HG02938 (cell line): ENCODE data around the gene ANGPT4.

Source experiments
- ATAC-seq: cut with Tn5 transposase; IDR thresholded peaks from one replicate; pipeline ENCODE4 v1.9.1; 2021; ENCODE audit warnings: mild to moderate bottlenecking, moderate library complexity; ENCODE audit not compliant: unreplicated experiment

ANGPT4 gene

DNA sequence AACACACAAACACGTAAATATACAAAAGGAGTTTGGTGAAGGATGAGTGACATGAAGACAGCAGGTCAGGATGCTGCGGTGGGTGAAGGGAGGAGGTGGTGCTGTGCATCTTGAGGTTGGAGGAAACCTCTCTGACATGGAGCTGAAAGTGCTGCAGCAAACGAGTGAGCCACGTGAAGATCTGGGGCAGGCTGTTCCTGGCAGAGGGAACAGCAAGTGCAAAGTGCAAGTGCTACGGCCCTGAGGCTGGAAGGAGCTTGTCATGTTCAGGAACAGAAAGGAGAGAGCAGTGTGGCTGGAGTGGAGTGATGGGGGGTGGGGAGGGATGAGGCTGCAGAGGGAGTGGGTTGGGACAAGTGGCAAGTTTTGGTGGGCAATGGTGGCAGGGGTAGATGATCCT lies 24.8 kb upstream of the ANGPT4 start:
- no peak for ATAC-seq

DNA sequence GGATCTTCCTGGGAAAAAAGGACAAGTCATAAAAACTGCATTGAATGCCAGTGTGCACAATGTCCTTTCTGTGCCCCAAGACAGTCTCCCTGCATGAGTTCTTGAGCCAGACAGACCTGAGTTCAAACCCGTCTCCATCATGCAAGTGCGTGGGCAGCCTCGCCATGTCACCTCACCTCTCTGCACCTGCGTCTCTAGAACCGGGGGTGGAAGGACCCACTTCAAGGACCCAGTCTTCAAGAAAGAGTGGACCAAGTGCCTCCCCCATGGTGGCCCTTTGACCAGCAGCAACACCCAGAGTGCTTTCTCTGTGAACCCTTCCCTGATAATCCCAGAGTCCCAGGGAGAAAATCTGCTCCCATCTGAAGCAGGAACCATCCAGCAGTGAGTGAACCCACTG lies 23.5 kb upstream of the ANGPT4 start:
- no peak for ATAC-seq

DNA sequence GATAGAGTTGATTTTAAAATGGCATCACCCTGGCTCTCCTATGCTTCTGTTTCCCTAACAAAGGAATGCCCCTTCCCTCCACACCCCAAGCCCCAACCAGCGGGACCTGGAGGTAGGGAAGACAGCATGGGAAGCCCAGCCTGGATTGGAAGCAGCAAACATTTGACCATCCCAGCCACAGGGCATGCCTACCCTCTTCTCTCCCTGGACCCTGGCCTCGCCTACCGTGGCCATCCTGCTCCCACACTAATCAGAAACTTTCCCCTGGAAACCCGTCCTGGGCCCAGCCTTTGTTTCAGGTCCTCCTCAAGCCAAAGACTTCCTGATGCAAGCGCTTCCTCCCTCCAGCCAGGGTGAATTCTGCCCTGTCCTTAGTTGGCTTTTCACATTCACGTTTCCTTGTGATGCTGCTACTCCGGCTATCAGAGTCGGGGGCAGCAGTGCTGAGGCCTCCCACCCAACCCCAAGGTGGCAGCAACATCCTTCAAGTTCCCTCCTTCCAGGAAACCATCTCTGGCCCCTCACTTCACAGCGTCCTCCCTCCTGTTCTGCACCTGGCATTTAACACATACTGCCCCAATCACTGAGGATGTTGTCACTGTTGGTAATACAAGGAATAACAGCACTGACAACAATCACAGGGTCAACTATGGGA lies 18.2 kb upstream of the ANGPT4 start:
- no peak for ATAC-seq

DNA sequence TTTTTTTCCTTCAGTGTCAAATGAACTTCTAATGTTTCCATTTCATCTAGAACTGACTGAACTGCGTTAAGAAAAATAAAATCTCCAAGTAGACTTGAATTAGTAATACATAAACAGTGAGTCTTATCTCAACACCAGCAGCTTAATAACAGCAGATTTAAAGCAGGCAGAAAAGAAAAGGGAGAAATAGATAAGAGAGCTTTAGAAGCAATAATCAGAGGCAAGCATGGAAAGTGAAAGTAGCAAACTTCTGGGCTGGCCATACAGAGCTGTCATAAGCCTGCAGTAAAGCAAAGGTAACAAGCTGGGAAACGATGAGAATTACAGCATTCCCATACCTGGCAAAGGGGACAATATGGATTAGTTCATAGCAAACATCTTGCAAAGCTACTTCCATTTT lies 16.9 kb upstream of the ANGPT4 start:
- ATAC-seq, result no peak

DNA sequence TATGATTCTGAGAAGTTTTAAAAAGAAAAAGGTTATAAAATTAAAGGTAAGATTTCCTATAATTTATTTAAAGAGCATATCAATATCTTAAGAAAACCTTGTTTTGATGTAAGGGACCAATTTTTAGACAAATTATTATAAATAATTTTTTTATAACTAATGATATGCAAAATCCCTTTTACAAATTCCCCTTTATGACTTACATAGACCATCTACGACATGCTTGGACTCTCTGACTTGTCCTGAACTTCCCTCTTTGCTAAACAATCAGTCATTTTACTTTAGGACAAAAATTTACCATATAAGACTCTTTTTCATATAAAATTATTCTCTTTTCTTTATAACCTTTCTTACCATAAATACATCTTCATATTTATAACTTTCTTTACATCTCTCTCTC lies 15.3 kb upstream of the ANGPT4 start:
- ATAC-seq, result no peak

DNA sequence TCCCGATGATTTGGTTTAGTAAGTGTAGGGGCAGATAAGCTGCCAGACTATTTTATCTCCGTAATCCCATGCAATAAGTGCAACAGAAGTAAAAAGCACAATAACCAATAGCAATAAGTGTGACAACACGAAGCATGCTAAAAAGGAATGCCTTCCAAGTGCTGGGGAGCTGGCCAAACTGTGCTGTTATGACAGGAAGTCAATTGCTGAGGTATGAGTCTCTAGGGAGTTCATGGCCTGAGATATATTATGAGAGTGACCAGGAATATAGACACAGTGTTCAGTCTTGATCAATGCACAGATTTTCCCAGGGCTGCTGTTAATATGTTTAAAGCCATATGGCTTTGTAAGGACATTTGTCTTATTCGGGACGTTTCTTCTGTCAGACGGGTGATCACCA lies 10.5 kb upstream of the ANGPT4 start:
- no peak for ATAC-seq

DNA sequence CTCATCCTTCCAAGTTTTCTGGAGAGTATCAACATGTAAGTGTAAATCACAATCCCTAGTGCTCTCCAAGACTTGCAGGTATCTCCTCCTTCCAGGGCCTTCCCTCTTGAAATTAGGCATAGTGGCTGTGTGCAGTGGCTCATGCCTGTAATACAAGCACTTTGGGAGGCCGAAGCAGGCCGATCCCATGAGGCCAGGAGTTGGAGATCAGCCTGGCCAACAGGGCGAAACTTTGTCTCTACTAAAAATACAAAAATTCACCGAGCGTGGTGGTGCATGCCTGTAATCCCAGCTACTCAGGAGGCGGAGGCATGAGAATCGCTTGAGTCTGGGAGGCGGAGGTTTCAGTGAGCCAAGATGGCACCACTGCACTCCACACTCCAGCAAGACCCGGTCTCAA lies 9.4 kb upstream of the ANGPT4 start:
- ATAC-seq, result no peak

DNA sequence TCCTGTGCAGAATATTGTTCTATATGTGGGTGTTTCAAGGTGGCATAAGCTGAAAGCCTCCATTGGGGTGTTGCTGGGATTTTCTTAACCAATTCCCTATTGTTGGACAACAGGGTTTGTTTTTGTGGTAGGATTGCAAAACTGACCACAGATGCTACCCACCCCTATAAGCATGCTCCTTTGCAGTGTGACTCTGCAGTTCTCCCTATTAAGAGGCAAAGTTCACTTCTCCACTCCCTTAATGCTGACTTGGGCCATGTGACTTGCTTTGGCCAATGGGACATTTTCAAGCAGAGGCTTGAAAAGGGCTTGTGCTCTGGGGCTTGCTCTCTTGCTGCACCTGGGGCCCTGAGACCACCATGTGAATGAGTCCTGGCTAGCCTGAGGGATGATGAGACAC lies 8.5 kb upstream of the ANGPT4 start:
- ATAC-seq, result no peak

DNA sequence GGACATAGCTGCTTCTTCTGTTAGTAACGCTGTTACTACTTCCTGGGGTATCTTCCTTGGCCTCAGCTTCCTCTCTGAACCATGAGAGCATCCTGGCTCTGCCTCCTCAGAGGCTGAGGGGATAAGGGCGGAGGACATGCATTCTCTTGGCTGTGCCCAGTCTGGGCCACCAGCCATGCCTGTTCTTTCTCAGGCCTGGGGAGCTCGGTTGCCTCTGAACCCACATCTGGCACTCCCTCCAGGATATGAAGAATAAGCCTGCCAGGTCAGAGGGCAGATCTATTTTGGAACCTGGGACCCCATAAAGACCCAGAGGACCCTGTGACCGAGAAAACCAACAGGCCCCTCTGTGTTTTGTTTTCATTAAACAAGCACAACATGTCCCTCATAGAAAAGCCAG lies 6.6 kb upstream of the ANGPT4 start:
- ATAC-seq, result no peak

DNA sequence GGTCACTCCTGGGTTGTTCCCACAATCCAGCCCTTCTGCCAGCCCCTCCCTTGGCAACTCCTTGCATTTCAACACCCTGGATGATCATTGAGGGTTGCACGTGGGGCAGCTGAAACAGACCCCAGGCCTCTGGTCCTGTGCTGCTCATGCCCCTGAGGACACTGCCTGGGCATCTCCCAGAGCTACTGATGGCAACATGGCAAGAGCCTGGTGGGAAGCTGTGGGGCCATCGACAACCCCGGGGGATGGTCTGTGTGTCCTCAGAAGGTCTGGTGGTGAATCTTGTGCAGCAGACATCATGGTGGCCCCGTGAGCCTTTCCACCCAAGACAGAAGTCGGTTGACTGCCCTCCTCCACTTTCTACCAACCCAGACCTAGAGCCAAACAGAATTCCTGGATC lies 4.9 kb upstream of the ANGPT4 start:
- no peak for ATAC-seq

DNA sequence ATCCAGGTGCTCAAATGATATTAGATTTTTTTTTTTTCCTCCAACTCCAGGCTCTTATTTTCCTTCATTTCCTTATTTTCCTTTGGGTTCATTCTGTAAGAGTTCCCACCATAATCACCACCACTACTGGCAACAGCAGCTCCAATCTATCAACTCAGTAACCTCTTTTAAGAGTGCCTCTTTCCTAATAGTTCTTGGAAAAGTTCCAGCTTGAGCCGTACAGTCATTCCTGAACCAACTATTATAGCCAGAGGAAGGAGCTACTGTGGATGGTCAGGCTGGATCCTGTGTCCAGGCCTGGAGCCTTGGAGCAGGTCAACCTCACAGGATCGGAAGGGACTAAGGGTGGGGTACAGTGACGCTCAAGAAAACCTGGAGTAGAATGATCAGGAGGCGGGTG lies 4.2 kb upstream of the ANGPT4 start:
- no peak for ATAC-seq

DNA sequence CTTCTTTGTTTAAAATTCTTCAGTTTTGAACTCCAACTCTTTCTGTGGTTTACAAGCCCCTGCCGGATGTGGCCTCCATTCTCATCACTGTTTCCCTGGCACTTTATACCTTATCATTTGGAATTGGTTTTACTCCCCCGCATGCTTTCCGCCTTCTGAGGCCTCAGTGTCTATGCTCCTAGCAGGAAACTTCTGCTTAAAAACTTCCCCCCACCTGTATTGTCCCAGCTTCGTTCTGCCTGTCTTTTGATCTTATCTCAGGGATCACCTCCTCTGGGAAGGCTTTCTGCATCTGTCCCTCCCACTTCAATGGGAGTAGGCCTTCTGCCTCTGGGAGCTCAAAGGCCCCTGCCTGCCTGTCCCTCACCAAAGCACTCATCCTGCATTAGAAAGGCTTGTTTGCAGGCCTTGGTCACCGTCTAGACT lies 3.4 kb upstream of the ANGPT4 start:
- ATAC-seq, result no peak

DNA sequence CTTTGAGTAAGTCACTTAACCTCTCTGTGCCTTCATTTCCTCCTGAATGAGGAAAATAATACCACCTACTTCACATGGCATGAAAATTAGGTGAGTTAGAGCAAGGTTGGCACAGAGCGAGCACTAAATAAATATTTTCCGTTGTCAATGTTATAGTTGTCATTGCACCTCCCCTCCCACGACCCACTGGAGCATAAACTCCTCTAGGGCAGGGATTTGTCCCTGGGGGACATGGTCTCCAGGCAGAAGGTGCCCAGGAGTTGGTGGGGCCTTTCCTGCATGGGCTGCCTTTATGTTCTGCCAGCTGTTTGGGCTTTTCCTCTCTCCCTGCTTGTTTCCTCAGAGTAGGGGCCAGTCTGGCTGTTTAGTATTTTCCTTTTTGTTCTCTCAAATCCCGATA lies 1.3 kb upstream of the ANGPT4 start:
- no peak for ATAC-seq

DNA sequence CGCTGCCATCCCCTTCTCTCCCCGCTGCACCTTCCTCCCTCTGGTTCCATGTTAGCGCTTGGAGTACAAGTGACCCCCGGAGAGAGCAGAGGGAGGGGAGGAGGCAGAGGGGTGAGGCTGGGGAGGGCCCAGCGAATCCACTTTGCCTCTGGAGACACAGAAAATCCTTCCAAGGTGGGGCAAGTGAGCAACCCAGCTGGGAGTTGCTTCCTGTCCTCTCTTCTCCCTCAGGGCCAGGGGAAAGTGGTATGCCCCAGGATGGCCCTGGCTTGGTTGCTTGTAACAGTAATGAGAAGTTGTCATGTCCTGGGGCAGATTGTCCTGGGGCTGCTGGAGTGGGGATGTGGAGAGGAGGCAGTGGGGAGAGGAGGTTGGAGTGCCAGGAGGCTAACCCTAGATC lies 691 bp upstream of the ANGPT4 start:
- ATAC-seq, result no peak

DNA sequence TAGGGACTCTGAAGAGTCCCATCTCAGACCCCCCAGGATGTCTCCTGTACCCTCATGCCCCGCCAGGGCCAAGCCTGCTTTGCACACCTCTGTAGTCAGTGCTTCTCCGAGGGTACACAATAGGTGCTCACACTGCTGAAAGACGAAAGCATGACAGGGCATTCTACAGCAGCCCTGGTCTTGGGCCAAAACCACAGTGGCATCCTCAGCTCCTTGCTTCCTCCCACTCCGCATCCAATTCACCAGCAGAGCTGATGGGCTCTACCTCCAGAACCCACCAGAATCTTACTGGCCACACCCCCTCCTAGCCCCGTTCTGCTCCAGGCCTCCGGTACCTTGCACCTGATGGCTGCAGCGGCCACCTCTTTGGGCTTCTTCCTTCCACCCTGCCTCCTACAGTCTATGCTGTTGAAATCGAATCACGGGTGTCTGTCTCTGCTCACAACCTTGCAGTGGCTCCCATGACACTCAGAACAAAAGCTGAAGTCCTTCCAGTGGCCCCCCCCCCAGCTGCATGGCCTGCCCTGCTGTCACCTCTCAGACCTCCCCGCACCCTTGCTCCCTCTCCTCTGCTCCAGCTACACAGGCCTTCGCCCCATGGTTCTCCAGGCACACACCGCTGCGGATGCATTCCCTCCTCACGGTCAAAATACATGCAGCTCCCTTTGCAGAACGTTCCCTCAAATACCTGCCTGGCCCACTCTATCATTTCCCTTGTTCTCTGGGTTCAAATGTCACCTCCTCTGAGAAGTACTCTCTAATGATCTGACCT lies 1.2 kb downstream of the ANGPT4 start:
- ATAC-seq, result no peak

DNA sequence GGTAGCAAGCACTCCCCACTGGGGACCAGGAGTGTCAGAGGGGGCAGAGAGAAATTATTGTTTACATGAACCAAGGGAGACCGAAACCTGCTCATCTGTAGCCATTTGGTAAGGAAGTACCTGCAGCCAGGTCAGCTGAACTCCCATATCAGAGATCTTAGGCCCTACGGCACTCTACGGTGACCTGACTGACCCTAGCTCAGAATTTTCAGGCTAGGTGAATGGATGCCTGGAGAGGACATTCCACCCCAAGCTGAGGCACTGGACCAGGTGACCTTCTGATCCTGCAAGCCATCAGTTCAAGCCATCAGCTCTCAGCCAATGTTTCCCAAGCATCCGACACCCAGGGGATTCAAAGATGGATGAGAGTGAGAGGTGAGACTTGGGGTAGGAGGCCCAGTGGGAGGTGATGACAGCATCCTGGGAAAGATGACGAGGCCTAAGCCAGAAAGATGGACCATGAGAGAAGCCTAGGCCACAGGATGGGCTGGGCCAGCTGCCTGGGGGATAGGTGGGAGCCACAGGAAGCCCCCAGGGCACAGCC lies 2.8 kb downstream of the ANGPT4 start:
- ATAC-seq, result no peak

DNA sequence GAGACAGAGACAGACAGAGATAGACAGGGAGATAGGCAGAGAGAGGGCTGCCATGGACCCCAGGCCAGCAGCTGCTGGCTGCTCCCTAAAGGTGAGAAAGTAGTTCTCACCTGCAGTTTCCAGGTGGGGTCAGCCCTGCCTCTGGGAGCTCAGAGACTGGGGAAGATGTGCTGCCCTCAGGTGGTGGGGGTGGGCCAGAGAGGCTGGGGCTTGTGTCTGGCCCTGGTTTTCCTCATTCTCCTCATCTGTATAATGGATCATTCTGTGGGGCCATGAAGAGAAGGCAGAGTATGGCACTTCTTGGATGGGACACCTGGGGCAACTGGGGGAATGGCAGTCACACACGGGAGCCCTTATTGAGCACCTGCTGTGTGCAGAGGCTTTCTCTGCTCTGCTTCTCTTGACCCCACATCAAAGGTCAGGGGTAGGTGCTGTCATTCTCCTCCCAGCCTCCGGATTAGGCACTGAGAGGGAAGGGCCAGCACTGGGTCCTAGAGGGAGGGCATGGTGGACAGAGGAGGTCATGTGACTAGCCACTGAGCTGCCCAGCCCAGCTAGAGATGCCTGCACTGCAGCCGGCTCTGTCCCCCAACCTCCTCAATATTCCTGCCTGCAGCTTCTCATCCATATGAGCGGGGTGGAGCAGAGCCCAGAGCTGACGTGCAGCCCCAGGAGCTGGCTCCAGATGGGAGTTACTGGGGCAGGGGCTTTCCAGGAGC lies 4.1 kb downstream of the ANGPT4 start:
- ATAC-seq, result no peak

DNA sequence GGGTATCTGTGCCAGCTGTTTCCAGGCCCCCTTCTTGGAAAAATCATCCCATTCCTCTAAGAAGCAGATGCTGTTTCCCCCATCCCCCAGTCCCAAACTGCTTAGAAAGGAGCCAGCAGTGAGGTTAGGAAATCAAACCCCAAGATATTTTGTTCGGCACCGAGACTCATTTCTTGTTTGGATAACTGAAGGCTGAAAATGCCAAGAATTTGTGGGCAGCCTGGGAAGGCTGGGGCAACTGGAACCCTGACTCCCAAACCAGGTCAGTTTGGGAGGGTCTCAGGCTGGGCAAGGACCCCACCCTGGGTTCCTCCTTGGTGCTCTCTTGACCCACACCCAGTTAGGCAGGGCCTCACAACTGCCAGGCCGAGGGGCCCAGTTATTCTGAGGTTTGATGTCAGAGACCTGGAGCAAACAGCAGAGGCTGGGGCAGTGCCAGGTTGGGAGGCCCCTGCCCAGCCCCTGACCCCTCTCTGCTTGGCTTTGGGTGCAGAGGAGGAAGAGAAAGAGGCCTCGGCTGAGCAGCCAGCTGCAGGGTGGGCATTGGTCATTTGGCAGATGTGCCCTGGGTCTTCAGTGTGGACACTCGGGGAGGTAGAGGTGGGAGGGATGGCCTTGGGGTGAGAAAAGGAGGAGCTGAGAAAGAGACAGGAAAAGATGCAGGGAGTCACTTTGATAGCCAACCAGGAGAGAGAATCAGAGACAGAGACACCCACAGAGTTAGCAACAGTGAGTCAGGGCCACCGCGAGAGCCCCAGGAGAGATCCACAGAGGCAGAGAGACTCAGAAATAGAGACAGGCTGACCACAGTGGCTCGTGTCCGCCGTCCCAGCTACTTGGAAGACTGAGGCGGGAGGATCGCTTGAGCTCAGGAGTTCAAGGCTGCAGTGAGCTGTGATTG lies 5.0 kb downstream of the ANGPT4 start:
- no peak for ATAC-seq

DNA sequence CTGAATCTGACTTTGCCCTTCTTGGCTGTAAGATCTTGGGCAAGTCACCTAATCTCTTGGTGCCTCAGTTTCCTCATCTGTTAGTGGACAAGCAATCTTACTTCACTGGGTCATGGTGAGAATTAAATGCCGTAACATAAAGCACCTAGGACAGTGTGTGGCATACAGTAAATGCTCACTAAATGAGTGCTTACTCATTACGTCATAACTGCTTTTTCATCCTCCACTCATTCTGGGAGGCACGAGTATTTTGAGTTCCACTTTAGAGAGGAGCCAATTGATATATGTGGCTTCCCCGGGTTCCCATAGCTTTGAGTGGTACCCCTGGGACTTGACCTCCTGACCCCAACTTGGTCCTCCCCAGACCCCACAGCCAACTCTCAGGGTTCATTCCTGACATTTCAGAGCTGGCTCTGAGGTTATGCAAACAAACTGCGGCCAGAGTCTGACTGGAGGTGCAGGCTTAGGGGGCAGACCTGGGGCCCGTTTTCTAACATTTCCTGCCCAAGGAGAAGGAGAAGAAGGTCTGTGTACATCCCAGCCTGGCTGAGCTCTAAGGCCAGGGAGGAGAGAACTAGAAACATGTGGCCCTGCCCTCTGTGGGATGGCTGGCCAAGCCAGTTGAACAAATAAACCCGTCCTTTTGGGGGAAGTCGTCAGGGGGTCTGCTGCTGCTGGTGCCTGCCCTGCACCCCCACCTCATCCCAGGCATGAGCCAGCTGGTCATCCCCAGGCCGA lies 5.8 kb downstream of the ANGPT4 start:
- no peak for ATAC-seq

DNA sequence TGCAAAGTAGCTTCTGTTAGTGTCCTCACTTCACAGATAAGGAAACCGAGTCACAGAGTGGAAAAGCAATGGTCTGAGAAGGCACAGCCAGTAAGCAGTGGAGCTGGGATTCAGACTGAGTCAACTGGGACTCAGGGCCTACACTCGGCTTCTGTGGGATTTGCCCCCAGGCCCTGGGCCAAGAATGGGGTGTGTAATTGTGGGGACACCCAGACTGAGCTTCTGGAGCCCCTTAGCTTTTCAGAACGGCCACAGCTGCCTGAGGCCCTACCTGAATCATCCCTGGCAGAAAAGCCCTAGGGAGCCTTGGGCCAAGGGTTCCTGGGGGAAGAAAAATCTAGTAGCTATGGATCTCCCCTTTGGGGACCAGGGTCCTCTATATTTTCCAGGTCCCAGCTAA lies 6.5 kb downstream of the ANGPT4 start:
- no peak for ATAC-seq
